A549 (cell line): Measurements from ENCODE around the gene OTOS. TPM values are rescaled to one million over a fixed set of nuclear protein-coding genes. Genes with fewer than 3 reads are reported as not detected.

Experiments used
- ATAC-seq, 2 experiments: fragments of 200-7000 bp in 1 of 2; fragments of >200 bp in 1 of 2; cut with Nextera tagmentation in 1 of 2; cut with Tn5 transposase in 1 of 2; 3 replicates each; pipeline versions ENCODE4 v1.8.0 to v1.9.1; 2018 to 2020; ENCODE audit warnings: mild to moderate bottlenecking in 1 of 2, moderate library complexity in 1 of 2
- CTCF ChIA-PET: fragments of 300-600 bp; sonication (Branson Sonifier 250); formaldehyde crosslinking; extraction: SDS; loops from one replicate; lab custom pipeline; 2021; ENCODE audit warnings: antibody characterized with exemption, inconsistent platforms; lab: Yijun Ruan, JAX
- POLR2A ChIA-PET: fragments of 350-600 bp; formaldehyde crosslinking; extraction: SDS; loops from one replicate; lab custom pipeline; 2021; ENCODE audit warnings: antibody characterized with exemption, inconsistent platforms; lab: Yijun Ruan, JAX
- DNase-seq, 2 experiments: peaks; one replicate each; pipeline versions ENCODE4 v3.0.0 to v3.0.0-alpha.2; 2011 to 2016; ENCODE audit warnings: low read depth in 1 of 2, low spot score in 1 of 2
- FAIRE-seq: peaks from 2 replicates; lab custom pipeline; 2011; peaks lifted over from hg19 to GRCh38; lab: Jason Lieb, UNC
- H3K27ac ChIP-seq, 2 experiments: fragments of >200 bp; sonication (Bioruptor Twin); formaldehyde crosslinking; 3 replicates each; pipeline ENCODE4 v1.5.1; 2016 to 2017
- H3K4me1 ChIP-seq: fragments of >200 bp; sonication (Bioruptor Twin); formaldehyde crosslinking; 3 replicates; pipeline ENCODE4 v1.6.1; 2016
- H3K4me2 ChIP-seq: fragments of >200 bp; sonication (Bioruptor Twin); formaldehyde crosslinking; 3 replicates; pipeline ENCODE4 v1.6.1; 2016
- H3K4me3 ChIP-seq: fragments of >200 bp; sonication (Bioruptor Twin); formaldehyde crosslinking; 3 replicates; pipeline ENCODE4 v1.5.1; 2016
- H3K9me3 ChIP-seq: fragments of >200 bp; sonication (Bioruptor Twin); formaldehyde crosslinking; 3 replicates; pipeline ENCODE4 v1.6.1; 2016
- ATOH8 ChIP-seq: fragments of 250-450 bp; sonication (Bioruptor Pico); IDR thresholded peaks from 2 replicates; pipeline ENCODE4 v1.5.0; 2020; ENCODE audit warnings: low read depth, mild to moderate bottlenecking, moderate library complexity
- BHLHE40 ChIP-seq: IDR thresholded peaks from 2 replicates; pipeline ENCODE4 v1.6.1; 2012; ENCODE audit warnings: low read depth, low read length, inconsistent platforms
- EP300 ChIP-seq, 2 experiments: fragments of >200 bp; sonication (Bioruptor Twin); formaldehyde crosslinking; IDR thresholded peaks; 2 replicates in 1 of 2; 3 replicates in 1 of 2; pipeline ENCODE4 v1.6.1; 2016 to 2017
- ESRRA ChIP-seq: fragments of 150-350 bp; IDR thresholded peaks from 2 replicates; pipeline ENCODE4 v1.6.1; 2014; ENCODE audit warnings: mild to moderate bottlenecking, low read length, borderline replicate concordance
- GATA3 ChIP-seq: IDR thresholded peaks from 2 replicates; pipeline ENCODE4 v1.6.1; 2012; ENCODE audit warnings: borderline replicate concordance
- HMGXB4 ChIP-seq: fragments of 250-450 bp; sonication (Bioruptor Pico); IDR thresholded peaks from 2 replicates; pipeline ENCODE4 v1.5.0; 2021; ENCODE audit warnings: mild to moderate bottlenecking, moderate library complexity, borderline replicate concordance
- MAFK ChIP-seq: fragments of 450-650 bp; IDR thresholded peaks from 2 replicates; pipeline ENCODE4 v1.6.1; 2014; ENCODE audit not compliant: partially characterized antibody
- MAX ChIP-seq: IDR thresholded peaks from 2 replicates; pipeline ENCODE4 v1.6.1; 2012
- NFE2L2 ChIP-seq: fragments of 150-350 bp; conservative IDR thresholded peaks from 2 replicates; pipeline ENCODE4 v1.6.1; 2014; ENCODE audit warnings: low read length
- NR3C1 ChIP-seq: fragments of >200 bp; sonication (Bioruptor Twin); formaldehyde crosslinking; IDR thresholded peaks from 3 replicates; pipeline ENCODE4 v1.6.1; 2017
- PBX3 ChIP-seq: IDR thresholded peaks from 2 replicates; pipeline ENCODE4 v1.6.1; 2012
- POLR2AphosphoS2 ChIP-seq: conservative IDR thresholded peaks from 2 replicates; pipeline ENCODE4 v1.6.1; 2012; ENCODE audit warnings: low read length, improper control_type of control experiment, inconsistent platforms
- RAD21 ChIP-seq, 2 experiments: fragments of >200 bp in 1 of 2; sonication (Bioruptor Twin) in 1 of 2; formaldehyde crosslinking in 1 of 2; IDR thresholded peaks in 1 of 2; conservative IDR thresholded peaks in 1 of 2; 2 replicates in 1 of 2; 3 replicates in 1 of 2; pipeline ENCODE4 v1.6.1; 2012 to 2018; ENCODE audit warnings: inconsistent platforms in 1 of 2
- RNF2 ChIP-seq: fragments of 200-600 bp; sonication (generic); IDR thresholded peaks from 2 replicates; pipeline ENCODE4 v1.6.1; 2016; ENCODE audit warnings: low read depth, mild to moderate bottlenecking, antibody characterized with exemption, moderate library complexity, borderline replicate concordance
- SMC3 ChIP-seq: fragments of >200 bp; sonication (Bioruptor Twin); formaldehyde crosslinking; IDR thresholded peaks from 3 replicates; pipeline ENCODE4 v1.6.1; 2018; ENCODE audit warnings: inconsistent platforms
- ZC3H11A ChIP-seq: fragments of 450-650 bp; IDR thresholded peaks from 2 replicates; pipeline ENCODE4 v1.6.1; 2014; ENCODE audit warnings: antibody characterized with exemption, mild to moderate bottlenecking
- ZFP36 ChIP-seq: fragments of 450-650 bp; IDR thresholded peaks from 2 replicates; pipeline ENCODE4 v1.6.1; 2014; ENCODE audit warnings: borderline replicate concordance; ENCODE audit not compliant: partially characterized antibody
- ZNF302 ChIP-seq: fragments of 250-450 bp; sonication (Bioruptor Pico); IDR thresholded peaks from 2 replicates; pipeline ENCODE4 v1.9.0; 2021; ENCODE audit warnings: inconsistent platforms, mild to moderate bottlenecking, moderate library complexity
- whole genome bisulfite sequencing: methylation state at CpG from one replicate; pipeline ENCODE4 v1.1.6; 2017; ENCODE audit errors: missing lambda C conversion rate; 5-methylcytosine and 5-hydroxymethylcytosine counted together
- polyA plus RNA-seq, 4 experiments: library from polyadenylated mRNA; depleted of rRNA in 3 of 4; stranded (reverse); fragments of >200 nt; fragmentation: RNase III in 1 of 4; extraction: RNeasy Plus Mini Kit Qiagen cat#74134 plus additional on column Dnase treatment in 1 of 4; gene quantifications; 2 replicates in 3 of 4; 3 replicates in 1 of 4; pipeline ENCODE4 v1.2.3, GENCODE V29; 2011 to 2017
- TF ChIP-seq, protein P1 (sequence below): fragments of >200 bp; sonication (Bioruptor Twin); formaldehyde crosslinking; IDR thresholded peaks from 3 replicates; pipeline ENCODE4 v1.5.1; 2016

OTOS gene
- polyA plus RNA-seq, 2 of the 4 experiments (the other 2 are of a cell fraction), result not detected

- TF ChIP-seq RNF2, result no peak
Observed at GRCh38 chr2:240154606-240155005, 14.1 kb upstream of the OTOS start (continued).

GRCh38 chr2:240153418-240153817 is 13.0 kb upstream of the OTOS start:
- Histone ChIP-seq H3K27ac (no peak overlapping the region), H3K9me3 (peaks cover 13% of the 10 kb centered on the region)
- CTCF ChIA-PET, result interaction anchor here (0.7 to 8.9 kb wide), 3 partner anchors 12 to 975 kb away, joined by 3 to 70 read pairs (median 3); partner anchors contain the start of gene OTOS
- no peak for TF ChIP-seq NFE2L2
- TF ChIP-seq ZC3H11A, result no peak
- TF ChIP-seq ZNF302, result no peak
- no peak for TF ChIP-seq EP300 (IDR thresholded peaks at IDR 0.05)
- no peak for TF ChIP-seq HMGXB4 (CRISPR knock-in tag)
- TF ChIP-seq POLR2AphosphoS2, result no peak
- TF ChIP-seq, all 56 proteins: peak for 0
- DNase-seq (no peak), ATAC-seq (no peak), FAIRE-seq (no peak)
- no peak overlapping the region for H3K4me3 ChIP-seq
- H3K4me1 ChIP-seq, result no peaks in the 10 kb centered on the region
- no peak overlapping the region for H3K4me2 ChIP-seq
- POLR2A ChIA-PET, result no interaction called here
- WGBS, result 0% methylated on average over 3 of the region's 3 CpGs

DNA sequence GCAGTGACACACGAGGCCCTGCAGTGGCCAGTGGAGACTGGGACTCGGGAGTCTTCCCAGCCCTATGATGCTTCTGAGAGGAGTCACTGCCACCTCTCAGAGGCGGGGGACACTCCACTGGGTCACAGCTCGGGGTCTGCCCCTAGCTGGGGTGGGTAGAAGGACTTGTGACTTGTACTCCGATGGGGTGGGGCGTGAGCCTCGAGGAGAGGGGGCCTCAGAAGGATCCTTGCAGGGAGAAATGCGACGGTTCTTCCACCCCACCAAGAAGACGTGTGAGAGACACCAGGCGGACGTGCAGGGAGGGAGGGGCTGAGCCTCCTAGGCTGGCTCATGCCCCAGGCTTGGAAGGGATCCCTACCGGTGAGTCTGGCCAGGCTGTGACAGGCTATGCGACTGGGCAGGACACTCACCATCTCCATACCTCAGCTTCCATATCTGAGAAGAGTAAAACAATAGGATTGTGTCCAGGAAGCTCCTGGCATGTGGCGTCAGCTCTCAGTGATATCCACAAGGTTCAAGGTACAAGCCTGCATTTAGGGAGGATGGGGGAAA is 11.1 kb upstream of the OTOS start:
- TF ChIP-seq ATOH8 (CRISPR knock-in tag) (no peak), MAX (no peak), ZC3H11A (no peak), SMC3 (no peak), ZFP36 (no peak), GATA3 (no peak)
- FAIRE-seq, result no peak
- Histone ChIP-seq H3K27ac (no peak overlapping the region), H3K4me3 (no peak overlapping the region), H3K9me3 (peaks cover 13% of the 10 kb centered on the region), H3K4me2 (no peak overlapping the region), H3K4me1 (no peaks in the 10 kb centered on the region)
- CTCF ChIA-PET, result interaction anchor here (0.8 to 8.9 kb wide), 10 partner anchors 9 to 287 kb away, joined by 3 to 70 read pairs (median 6); partner anchors contain the start of gene OTOS
- no peak for DNase-seq
- WGBS, result 34% methylated on average over 10 of the region's 15 CpGs
- POLR2A ChIA-PET, result no interaction called here
- ATAC-seq, result no peak

DNA sequence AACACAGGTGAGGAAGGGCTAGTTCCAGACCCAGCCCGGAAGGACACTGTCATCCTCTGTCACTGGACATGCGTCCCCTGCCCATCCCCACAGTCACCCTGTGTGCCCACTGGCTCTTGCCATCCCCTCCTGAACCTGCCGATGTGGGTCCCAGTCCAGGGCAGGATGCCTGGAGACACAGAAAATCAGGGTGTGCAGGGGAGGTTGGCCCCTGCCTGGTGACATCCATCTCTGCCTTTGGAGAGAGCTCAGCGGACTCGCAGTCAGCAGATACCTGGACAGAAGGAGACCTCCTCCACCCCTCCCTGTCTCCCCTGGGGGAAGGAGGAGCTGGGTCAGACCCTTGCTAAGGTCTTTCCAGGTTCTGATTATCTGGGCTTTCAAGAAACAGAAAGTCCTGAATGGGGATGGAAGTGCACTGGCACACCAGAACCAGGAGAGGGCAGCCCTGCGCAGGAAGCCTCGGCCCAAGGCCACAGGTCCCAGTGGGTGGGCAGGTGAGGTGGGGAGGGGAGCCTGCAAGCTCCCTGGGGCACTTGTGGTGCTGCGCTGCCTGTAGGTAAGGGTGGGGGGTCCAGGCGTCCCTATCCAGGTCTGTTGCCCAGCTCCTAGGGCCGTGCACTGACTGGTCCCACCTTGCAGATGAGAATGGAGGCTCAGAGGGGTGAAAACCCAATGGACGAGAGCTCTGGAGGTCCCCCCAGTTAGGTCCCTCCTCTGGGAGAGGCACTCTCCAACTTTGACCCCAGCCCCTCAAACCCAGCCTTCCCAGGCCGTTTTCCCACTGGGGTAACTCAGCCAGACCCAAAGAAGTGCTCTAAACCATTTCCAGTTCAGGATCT is 9.7 kb upstream of the OTOS start:
- CTCF ChIA-PET, result interaction anchor here (0.6 to 8.9 kb wide), 35 partner anchors 9 to 1780 kb away, joined by 3 to 70 read pairs (median 3); partner anchors contain the start of gene OTOS

More for the DNA sequence above, 9.7 kb upstream of the OTOS start:
- H3K4me2 ChIP-seq, result no peak overlapping the region; the same call in 2 of the 3 replicates
- TF ChIP-seq RAD21 (conservative IDR thresholded peaks at IDR 0.05 in 1 of 2, IDR thresholded peaks at IDR 0.05 in 1 of 2) (peak; percentile 73 to 75), SMC3 (peak; percentile 71), PBX3 (no peak), NR3C1 (no peak), MAFK (no peak), BHLHE40 (no peak), ESRRA (no peak)
- TF ChIP-seq, protein P1, sequence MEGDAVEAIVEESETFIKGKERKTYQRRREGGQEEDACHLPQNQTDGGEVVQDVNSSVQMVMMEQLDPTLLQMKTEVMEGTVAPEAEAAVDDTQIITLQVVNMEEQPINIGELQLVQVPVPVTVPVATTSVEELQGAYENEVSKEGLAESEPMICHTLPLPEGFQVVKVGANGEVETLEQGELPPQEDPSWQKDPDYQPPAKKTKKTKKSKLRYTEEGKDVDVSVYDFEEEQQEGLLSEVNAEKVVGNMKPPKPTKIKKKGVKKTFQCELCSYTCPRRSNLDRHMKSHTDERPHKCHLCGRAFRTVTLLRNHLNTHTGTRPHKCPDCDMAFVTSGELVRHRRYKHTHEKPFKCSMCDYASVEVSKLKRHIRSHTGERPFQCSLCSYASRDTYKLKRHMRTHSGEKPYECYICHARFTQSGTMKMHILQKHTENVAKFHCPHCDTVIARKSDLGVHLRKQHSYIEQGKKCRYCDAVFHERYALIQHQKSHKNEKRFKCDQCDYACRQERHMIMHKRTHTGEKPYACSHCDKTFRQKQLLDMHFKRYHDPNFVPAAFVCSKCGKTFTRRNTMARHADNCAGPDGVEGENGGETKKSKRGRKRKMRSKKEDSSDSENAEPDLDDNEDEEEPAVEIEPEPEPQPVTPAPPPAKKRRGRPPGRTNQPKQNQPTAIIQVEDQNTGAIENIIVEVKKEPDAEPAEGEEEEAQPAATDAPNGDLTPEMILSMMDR, result peak; percentile 69
- H3K4me1 ChIP-seq, result no peaks in the 10 kb centered on the region
- peaks cover 13% of the 10 kb centered on the region for H3K9me3 ChIP-seq
- POLR2A ChIA-PET, result no interaction called here
- DNase-seq (peak; percentile 47 to 71), ATAC-seq (peak; percentile 65 to 86), FAIRE-seq (no peak)
- WGBS, result 8% methylated on average over 10 of the region's 12 CpGs
- H3K27ac ChIP-seq, result no peak overlapping the region
- no peak overlapping the region for H3K4me3 ChIP-seq
